Central memory CD8-positive, alpha-beta T cell (primary cell): ENCODE results near the gene OLFM2.
"Not testable (repeated sequence)": the region's sequence is repeated elsewhere in the genome, so short reads cannot be mapped to it uniquely, and the experiment has no call there.

ENCODE experiments used
- ATAC-seq: fragments of 150-1000 bp; cut with Tn5 transposase; replicated peaks from 2 replicates; pipeline ENCODE4 v1.10.0; 2022; ENCODE audit warnings: mild to moderate bottlenecking, moderate FRiP score, moderate number of reproducible peaks; ENCODE audit not compliant: poor library complexity, severe bottlenecking; ENCODE audit errors: extremely low read depth
- DNase-seq, 2 donors: peaks; one replicate each; pipeline ENCODE4 v3.0.0; 2021; ENCODE audit warnings: low spot score in 2 of 2
- H3K27ac Mint-ChIP-seq: one replicate; pipeline ENCODE4 v1.8.0; 2022; ENCODE audit warnings: low read depth, mild to moderate bottlenecking, moderate library complexity, mixed read lengths
- H3K27me3 Mint-ChIP-seq: one replicate; pipeline ENCODE4 v1.8.0; 2022; ENCODE audit warnings: mixed read lengths
- H3K36me3 Mint-ChIP-seq: one replicate; pipeline ENCODE4 v1.8.0; 2022; ENCODE audit warnings: mild to moderate bottlenecking, moderate library complexity, mixed read lengths; ENCODE audit not compliant: insufficient read depth
- H3K4me1 Mint-ChIP-seq: one replicate; pipeline ENCODE4 v1.8.0; 2022; ENCODE audit warnings: mixed read lengths
- H3K4me3 Mint-ChIP-seq: one replicate; pipeline ENCODE4 v1.8.0; 2022; ENCODE audit warnings: mild to moderate bottlenecking, moderate library complexity, mixed read lengths
- H3K9me3 Mint-ChIP-seq: one replicate; pipeline ENCODE4 v1.8.0; 2022; ENCODE audit warnings: mixed read lengths

The OLFM2 gene

DNA sequence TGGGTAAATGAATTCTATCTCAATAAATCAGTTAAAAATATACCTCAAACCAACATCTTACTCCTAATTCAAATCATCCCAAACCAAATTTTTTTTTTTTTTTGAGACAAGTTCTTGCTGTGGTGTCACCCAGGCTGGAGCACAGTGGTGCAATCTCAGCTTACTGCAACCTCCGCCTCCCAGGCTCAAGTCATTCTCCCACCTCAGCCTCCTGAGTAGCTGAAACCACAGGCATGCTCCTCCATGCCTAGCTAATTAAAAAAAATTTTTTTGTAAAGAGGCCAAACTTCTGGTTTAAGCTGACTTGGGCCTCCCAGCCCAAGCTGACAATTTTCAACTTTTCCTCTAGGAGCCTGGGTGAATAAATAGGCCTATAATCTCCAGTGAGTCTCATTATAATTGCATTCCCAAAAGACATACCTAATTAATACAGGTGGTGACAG lies 22.1 kb upstream of the OLFM2 start:
- Mint-ChIP-seq H3K27ac (no peak overlapping the region), H3K36me3 (no peaks in the 10 kb centered on the region), H3K27me3 (peaks cover 35% of the 10 kb centered on the region), H3K4me1 (no peaks in the 10 kb centered on the region), H3K4me3 (no peak overlapping the region), H3K9me3 (no peaks in the 10 kb centered on the region)
- ATAC-seq (no peak), DNase-seq (no peak)

GRCh38 chr19:9956956-9957355 lies 20.6 kb upstream of the OLFM2 start:
- Mint-ChIP-seq H3K36me3 (no peaks in the 10 kb centered on the region), H3K4me1 (no peaks in the 10 kb centered on the region)

DNA sequence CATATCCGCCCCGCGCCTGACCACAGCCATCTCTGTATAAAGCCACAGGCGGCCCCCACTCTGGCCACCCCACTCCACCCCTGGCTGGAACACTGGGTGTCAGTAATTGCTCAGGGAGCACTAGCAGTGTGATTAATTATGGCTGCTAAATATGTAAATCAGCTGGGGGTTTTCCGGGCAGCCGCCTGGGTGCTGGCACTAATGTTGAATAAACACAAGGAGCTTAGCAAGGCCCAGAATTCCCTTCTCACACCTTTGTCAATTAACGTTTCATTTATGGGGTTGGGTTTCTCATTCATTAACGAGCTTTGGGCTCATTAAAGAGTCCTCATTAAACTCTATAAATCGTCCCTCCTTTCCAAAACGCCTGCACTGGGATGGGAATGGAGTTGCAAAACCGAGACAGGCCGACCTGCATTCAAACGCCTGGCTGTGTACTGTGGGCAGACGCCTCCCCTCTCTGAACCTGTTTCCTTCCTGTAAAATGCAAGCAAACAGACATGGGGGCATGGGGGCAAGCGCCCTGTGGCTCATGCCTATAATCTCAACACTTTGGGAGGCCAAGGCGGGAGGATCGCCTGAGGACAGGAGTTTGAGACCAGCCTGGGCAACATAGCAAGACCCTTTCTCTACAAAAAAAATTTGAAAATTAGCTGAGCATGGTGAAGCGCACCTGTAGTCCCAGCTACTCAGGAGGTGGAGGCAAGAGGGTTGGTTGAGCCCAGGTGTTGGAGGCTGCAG lies 17.7 kb upstream of the OLFM2 start:
- Mint-ChIP-seq H3K4me1 (no peaks in the 10 kb centered on the region), H3K27ac (no peak overlapping the region), H3K36me3 (no peaks in the 10 kb centered on the region), H3K9me3 (no peaks in the 10 kb centered on the region), H3K4me3 (no peak overlapping the region), H3K27me3 (peaks cover 6% of the 10 kb centered on the region)
- DNase-seq (no peak), ATAC-seq (no peak)

More at GRCh38 chr19:9956956-9957355, 20.6 kb upstream of the OLFM2 start:
- Mint-ChIP-seq H3K9me3 (no peaks in the 10 kb centered on the region), H3K4me3 (no peak overlapping the region), H3K27me3 (peaks cover 25% of the 10 kb centered on the region), H3K27ac (no peak overlapping the region)
- no peak for ATAC-seq
- DNase-seq = no peak

GRCh38 chr19:9952276-9952675 lies 16.0 kb upstream of the OLFM2 start:
- no peak for DNase-seq
- no peaks in the 10 kb centered on the region for H3K36me3 Mint-ChIP-seq
- no peak for ATAC-seq
- no peaks in the 10 kb centered on the region for H3K9me3 Mint-ChIP-seq
- H3K4me1 Mint-ChIP-seq = no peaks in the 10 kb centered on the region
- peaks cover 3% of the 10 kb centered on the region for H3K27me3 Mint-ChIP-seq
- H3K27ac Mint-ChIP-seq = no peak overlapping the region
- no peak overlapping the region for H3K4me3 Mint-ChIP-seq

DNA sequence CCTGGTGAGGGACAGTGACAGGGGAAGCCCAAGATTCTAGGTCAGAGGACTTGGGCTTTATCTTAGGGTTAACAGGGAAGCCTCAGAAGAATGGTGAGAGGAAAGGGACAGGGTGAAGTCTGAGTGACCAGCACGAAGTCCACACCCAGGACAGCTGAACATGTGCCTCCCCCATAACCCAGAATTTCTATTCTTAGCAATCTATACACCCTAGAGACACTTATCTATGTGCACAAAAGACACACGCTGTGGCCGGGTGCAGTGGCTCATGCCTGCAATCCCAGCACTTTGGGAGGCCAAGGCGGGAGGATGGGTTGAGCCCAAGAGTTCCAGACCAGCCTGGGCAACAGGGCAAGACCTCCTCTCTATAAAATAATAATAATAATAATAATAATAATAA lies 11.1 kb upstream of the OLFM2 start:
- H3K27ac Mint-ChIP-seq = no peak overlapping the region
- H3K4me1 Mint-ChIP-seq = peaks cover 8% of the 10 kb centered on the region
- H3K36me3 Mint-ChIP-seq = no peaks in the 10 kb centered on the region
- ATAC-seq (no peak), DNase-seq (no peak)
- peaks cover 1% of the 10 kb centered on the region for H3K9me3 Mint-ChIP-seq
- no peak overlapping the region for H3K4me3 Mint-ChIP-seq
- peaks cover 39% of the 10 kb centered on the region for H3K27me3 Mint-ChIP-seq

- not testable (repeated sequence) for H3K4me3 Mint-ChIP-seq, DNase-seq, H3K9me3 Mint-ChIP-seq, H3K27ac Mint-ChIP-seq, H3K4me1 Mint-ChIP-seq, ATAC-seq, H3K36me3 Mint-ChIP-seq
- peaks cover 47% of the 10 kb centered on the region for H3K27me3 Mint-ChIP-seq
These were observed 10.3 kb upstream of the OLFM2 start for GRCh38 chr19:9946528-9947125.

DNA sequence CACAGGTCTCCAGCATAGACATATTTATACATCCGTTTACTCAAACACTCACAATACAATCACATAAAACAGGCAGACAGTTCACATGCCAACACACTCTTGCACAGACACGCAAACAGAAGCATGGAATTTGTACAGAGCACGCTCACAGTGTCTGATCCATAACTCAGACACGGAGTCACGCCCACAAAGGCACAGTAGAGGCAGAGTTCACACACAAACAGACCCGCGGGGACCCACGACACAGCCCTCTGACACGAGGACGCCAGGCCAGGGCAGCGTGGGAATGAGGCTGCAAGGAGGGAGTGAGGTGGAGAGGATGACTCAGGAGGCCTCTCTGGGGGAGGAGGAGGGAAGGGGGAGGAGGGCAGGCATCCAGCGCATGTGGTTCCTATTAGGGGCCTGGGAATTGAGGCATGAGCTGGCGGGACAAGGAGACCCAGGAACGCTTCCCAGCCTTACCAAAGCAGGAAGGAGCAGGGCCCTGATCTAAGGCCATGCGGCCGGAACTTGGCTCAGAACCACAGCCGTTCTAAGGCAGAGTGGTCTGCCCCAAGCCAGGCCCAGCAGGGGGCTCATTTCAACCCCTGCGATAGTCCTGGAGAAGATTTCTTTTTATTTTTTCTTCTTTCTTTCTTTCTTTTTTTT lies 9.1 kb upstream of the OLFM2 start:
- H3K36me3 Mint-ChIP-seq = no peaks in the 10 kb centered on the region
- peaks cover 11% of the 10 kb centered on the region for H3K9me3 Mint-ChIP-seq
- peaks cover 8% of the 10 kb centered on the region for H3K4me1 Mint-ChIP-seq
- H3K27ac Mint-ChIP-seq = no peak overlapping the region
- no peak for ATAC-seq
- H3K4me3 Mint-ChIP-seq = no peak overlapping the region
- no peak for DNase-seq
- peaks cover 59% of the 10 kb centered on the region for H3K27me3 Mint-ChIP-seq

GRCh38 chr19:9943744-9944143 lies 7.4 kb upstream of the OLFM2 start:
- Mint-ChIP-seq H3K36me3 (no peaks in the 10 kb centered on the region), H3K9me3 (peaks cover 11% of the 10 kb centered on the region), H3K4me3 (no peak overlapping the region), H3K27ac (no peak overlapping the region), H3K4me1 (peaks cover 8% of the 10 kb centered on the region), H3K27me3 (peaks cover 69% of the 10 kb centered on the region)
- DNase-seq (no peak), ATAC-seq (no peak)

DNA sequence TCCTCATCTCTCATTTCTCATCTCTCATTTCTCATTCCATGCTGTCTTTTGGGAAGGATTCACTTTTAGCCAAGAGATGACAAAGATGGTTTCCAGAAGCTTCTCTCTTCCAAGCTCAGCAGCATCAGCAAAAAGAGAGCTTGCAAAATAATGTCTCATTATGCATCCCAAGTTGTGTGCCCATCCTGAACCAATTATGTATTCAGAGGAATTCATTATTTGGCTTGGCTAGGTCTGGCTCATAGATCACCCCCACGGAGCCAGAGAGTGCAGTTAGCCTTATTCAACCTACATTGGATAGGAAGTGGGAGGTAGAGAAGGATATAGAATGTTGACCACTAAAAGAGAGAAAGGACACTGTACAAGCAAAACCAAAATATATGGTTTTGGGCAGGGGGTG lies 5.4 kb upstream of the OLFM2 start:
- peaks cover 14% of the 10 kb centered on the region for H3K4me1 Mint-ChIP-seq
- H3K4me3 Mint-ChIP-seq = no peak overlapping the region
- ATAC-seq = no peak
- H3K27ac Mint-ChIP-seq = no peak overlapping the region
- H3K36me3 Mint-ChIP-seq = no peaks in the 10 kb centered on the region
- peaks cover 11% of the 10 kb centered on the region for H3K9me3 Mint-ChIP-seq
- no peak for DNase-seq
- peaks cover 72% of the 10 kb centered on the region for H3K27me3 Mint-ChIP-seq

GRCh38 chr19:9941231-9941630 lies 4.9 kb upstream of the OLFM2 start:
- no peak for DNase-seq
- H3K36me3 Mint-ChIP-seq = no peaks in the 10 kb centered on the region
- peaks cover 11% of the 10 kb centered on the region for H3K9me3 Mint-ChIP-seq
- no peak overlapping the region for H3K4me3 Mint-ChIP-seq
- H3K27me3 Mint-ChIP-seq = peaks cover 73% of the 10 kb centered on the region
- peaks cover 16% of the 10 kb centered on the region for H3K4me1 Mint-ChIP-seq
- ATAC-seq = no peak
- H3K27ac Mint-ChIP-seq = no peak overlapping the region

DNA sequence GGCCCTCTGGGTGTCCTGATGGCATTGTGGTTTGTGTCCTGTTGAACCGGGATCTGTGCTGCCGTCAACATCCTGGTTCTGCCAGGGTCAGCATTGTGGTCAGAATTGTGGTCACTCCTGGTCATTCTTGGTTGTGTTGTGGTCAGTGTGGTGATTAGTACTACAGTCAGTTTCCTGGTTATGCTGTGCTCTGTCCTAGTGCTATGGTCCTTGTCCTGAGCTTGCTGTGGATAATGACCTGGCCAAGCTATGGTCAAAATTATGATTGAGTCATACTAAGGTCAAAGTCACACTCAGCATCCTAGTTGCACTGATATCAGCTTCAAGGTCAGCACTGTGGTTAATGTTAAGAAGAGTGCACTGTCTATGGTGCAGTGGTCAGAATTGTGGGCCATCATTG lies 4.5 kb upstream of the OLFM2 start:
- H3K4me3 Mint-ChIP-seq = no peak overlapping the region
- DNase-seq (no peak), ATAC-seq (no peak)
- H3K36me3 Mint-ChIP-seq = no peaks in the 10 kb centered on the region
- H3K27ac Mint-ChIP-seq = no peak overlapping the region
- peaks cover 18% of the 10 kb centered on the region for H3K4me1 Mint-ChIP-seq
- peaks cover 11% of the 10 kb centered on the region for H3K9me3 Mint-ChIP-seq
- H3K27me3 Mint-ChIP-seq = peaks cover 76% of the 10 kb centered on the region

DNA sequence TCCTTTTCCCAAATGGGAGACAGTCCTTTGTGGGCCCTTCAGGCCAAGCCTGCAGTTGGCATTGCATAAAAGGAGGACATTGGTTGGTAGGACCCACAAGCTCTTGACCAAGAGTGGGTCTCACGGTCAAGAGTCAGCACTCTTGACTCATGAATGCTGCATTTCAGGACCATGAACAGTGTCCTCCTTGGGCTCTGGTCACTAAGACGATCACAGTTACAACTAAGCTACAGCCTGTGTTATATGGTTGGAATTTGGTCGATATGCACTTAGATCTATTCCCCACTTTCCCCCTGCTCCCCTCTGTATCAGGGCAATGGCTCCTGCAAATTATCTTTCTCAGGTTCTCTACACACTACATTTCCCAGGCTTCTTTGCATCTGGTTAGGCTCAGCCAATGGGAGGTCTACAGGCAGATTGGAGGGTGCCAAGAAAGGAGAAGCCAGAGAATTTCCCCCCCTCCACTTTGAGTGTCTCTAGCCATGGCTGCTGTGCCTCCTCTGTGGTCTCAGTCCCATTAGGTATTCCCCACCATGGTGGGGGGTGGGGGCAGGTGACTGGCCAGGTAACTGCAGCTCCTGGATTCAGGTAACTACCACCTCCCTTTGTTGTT lies 3.1 kb upstream of the OLFM2 start:
- no peaks in the 10 kb centered on the region for H3K36me3 Mint-ChIP-seq
- H3K27me3 Mint-ChIP-seq = peaks cover 77% of the 10 kb centered on the region
- no peak for DNase-seq
- H3K27ac Mint-ChIP-seq = no peak overlapping the region
- peaks cover 11% of the 10 kb centered on the region for H3K9me3 Mint-ChIP-seq
- peaks cover 22% of the 10 kb centered on the region for H3K4me1 Mint-ChIP-seq
- no peak overlapping the region for H3K4me3 Mint-ChIP-seq
- ATAC-seq = no peak
